ENCODE data around the gene FAM120B. TPM values are rescaled to one million over a fixed set of nuclear protein-coding genes. Genes with fewer than 3 reads are reported as not detected.
"Not testable (repeated sequence)": the region's sequence is repeated elsewhere in the genome, so short reads cannot be mapped to it uniquely, and the experiment has no call there.

The FAM120B gene
- total RNA-seq, 2 donors from 2014 or later: 20.8 to 23.2 TPM

- ATAC-seq (no peak), DNase-seq (no peak)
- intact Hi-C loops (cut with DNase I): no loop called here
Observed at GRCh38 chr6:170394980-170395379, 88.4 kb downstream of the FAM120B start.

GRCh38 chr6:170398743-170399369, 92.3 kb downstream of the FAM120B start:
- DNase-seq; ATAC-seq; intact Hi-C loops (cut with DNase I): not testable (repeated sequence)

- DNase-seq; intact Hi-C loops (cut with DNase I); ATAC-seq: not testable (repeated sequence)
Observed at GRCh38 chr6:170399955-170400558, 93.5 kb downstream of the FAM120B start.

- intact Hi-C loops (cut with DNase I): no loop called here
- DNase-seq: no peak
- no peak for ATAC-seq
Observed at GRCh38 chr6:170402318-170403040, 95.9 kb downstream of the FAM120B start.

- DNase-seq: no peak
- ATAC-seq: peak; percentile 27 to 42
- intact Hi-C loops (cut with DNase I): no loop called here
Observed at GRCh38 chr6:170403451-170403850, 96.9 kb downstream of the FAM120B start.

- peak in 1 of 2 donors; percentile 23 for ATAC-seq
- no peak for DNase-seq
- intact Hi-C loops (cut with DNase I): no loop called here
Observed at GRCh38 chr6:170404036-170404435, 97.5 kb downstream of the FAM120B start.

GRCh38 chr6:170404697-170405096, 98.1 kb downstream of the FAM120B start:
- ATAC-seq: no peak
- intact Hi-C loops (cut with DNase I): no loop called here
- DNase-seq: no peak

- no peak for ATAC-seq
- intact Hi-C loops (cut with DNase I): no loop called here
- no peak for DNase-seq
Observed at GRCh38 chr6:170405311-170405975, 98.9 kb downstream of the FAM120B start.

- DNase-seq (no peak), ATAC-seq (no peak)
- intact Hi-C loops (cut with DNase I): no loop called here
Observed at GRCh38 chr6:170407200-170407599, 100.6 kb downstream of the FAM120B start.

GRCh38 chr6:170407932-170408331, 101.4 kb downstream of the FAM120B start:
- ATAC-seq: no peak
- no peak for DNase-seq
- intact Hi-C loops (cut with DNase I): no loop called here

GRCh38 chr6:170409746-170410145, 103.2 kb downstream of the FAM120B start:
- DNase-seq; ATAC-seq; intact Hi-C loops (cut with DNase I): not testable (repeated sequence)

- intact Hi-C loops (cut with DNase I): no loop called here
- ATAC-seq (no peak), DNase-seq (no peak)
Observed at GRCh38 chr6:170410241-170410640, 103.7 kb downstream of the FAM120B start.

GRCh38 chr6:170415318-170415717, 108.8 kb downstream of the FAM120B start:
- intact Hi-C loops (cut with DNase I): no loop called here
- DNase-seq (no peak), ATAC-seq (no peak)

GRCh38 chr6:170416303-170416702, 109.7 kb downstream of the FAM120B start:
- intact Hi-C loops (cut with DNase I): no loop called here
- DNase-seq: no peak
- ATAC-seq: no peak

- DNase-seq: no peak
- ATAC-seq: no peak
- intact Hi-C loops (cut with DNase I): no loop called here
Observed at GRCh38 chr6:170416959-170417606, 110.5 kb downstream of the FAM120B start.

GRCh38 chr6:170417881-170418280, 111.3 kb downstream of the FAM120B start:
- DNase-seq (no peak), ATAC-seq (no peak)
- intact Hi-C loops (cut with DNase I): no loop called here

GRCh38 chr6:170420283-170420682, 113.7 kb downstream of the FAM120B start:
- intact Hi-C loops (cut with DNase I): no loop called here
- DNase-seq: no peak
- no peak for ATAC-seq

GRCh38 chr6:170420791-170421776, 114.5 kb downstream of the FAM120B start:
- intact Hi-C loops (cut with DNase I): no loop called here
- DNase-seq (no peak), ATAC-seq (no peak)

Data from left cardiac atrium (tissue), 4 donors.